ENCODE data around the gene PIGB.

DNA sequence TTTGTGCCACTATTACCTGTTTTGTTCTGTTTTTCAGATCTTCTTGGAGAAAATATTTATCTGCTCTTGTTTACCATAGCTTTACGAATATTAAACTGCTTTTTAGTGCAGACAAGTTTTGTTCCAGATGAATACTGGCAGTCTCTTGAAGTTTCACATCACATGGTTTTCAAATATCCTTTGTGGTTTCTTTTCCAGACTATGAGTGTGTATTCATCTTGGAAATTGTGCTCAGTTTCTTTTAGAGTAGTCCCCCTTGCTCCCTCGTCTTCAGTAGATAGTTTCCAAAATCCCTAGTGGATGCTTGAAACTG is 1.2 kb downstream of the PIGB start:
- TF ChIP-seq CTCF (IDR thresholded peaks at IDR 0.05) (no peak), POLR2A (IDR thresholded peaks at IDR 0.05) (no peak)

Data from lower leg skin (tissue), 3 donors.